Coronary artery (tissue), 2 donors: ENCODE measurements around the gene ARSI.

Experiments used
- DNase-seq: peaks from one replicate; pipeline ENCODE4 v3.0.0-alpha.2; 2017; ENCODE audit warnings: low spot score
- H3K27ac ChIP-seq, 2 donors: fragments of 200-600 bp; sonication (generic); one replicate each; pipeline ENCODE4 v1.5.1; 2016 to 2019
- H3K4me3 ChIP-seq: fragments of 200-600 bp; sonication (generic); 2 replicates; pipeline ENCODE4 v1.5.1; 2016; ENCODE audit warnings: mild to moderate bottlenecking, moderate library complexity
- TF ChIP-seq, protein P1 (sequence below): fragments of 200-600 bp; sonication (generic); IDR thresholded peaks from one replicate; pipeline ENCODE4 v1.5.1; 2019; ENCODE audit warnings: antibody characterized with exemption

The ARSI gene

DNA sequence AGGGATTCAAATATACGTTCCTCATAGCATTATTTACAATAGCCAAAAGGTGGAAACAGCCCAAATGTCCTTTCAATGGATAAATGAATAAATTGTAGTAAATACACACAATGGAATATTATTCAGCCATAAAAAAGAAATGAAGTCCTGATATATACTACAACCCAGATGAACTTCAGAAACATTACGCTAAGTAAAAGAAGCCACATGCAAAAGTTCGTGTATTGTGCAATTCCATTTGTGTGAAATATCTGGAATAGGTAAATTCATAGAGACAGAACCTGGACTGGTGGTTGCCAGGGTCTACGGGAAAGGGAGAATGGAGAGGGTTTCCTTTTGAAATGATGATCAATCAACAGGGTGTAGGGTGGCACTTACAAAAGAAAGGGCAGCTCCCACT is 12.5 kb upstream of the ARSI start:
- Histone ChIP-seq H3K4me3 (no peak overlapping the region), H3K27ac (no peak overlapping the region)
- TF ChIP-seq, protein P1, sequence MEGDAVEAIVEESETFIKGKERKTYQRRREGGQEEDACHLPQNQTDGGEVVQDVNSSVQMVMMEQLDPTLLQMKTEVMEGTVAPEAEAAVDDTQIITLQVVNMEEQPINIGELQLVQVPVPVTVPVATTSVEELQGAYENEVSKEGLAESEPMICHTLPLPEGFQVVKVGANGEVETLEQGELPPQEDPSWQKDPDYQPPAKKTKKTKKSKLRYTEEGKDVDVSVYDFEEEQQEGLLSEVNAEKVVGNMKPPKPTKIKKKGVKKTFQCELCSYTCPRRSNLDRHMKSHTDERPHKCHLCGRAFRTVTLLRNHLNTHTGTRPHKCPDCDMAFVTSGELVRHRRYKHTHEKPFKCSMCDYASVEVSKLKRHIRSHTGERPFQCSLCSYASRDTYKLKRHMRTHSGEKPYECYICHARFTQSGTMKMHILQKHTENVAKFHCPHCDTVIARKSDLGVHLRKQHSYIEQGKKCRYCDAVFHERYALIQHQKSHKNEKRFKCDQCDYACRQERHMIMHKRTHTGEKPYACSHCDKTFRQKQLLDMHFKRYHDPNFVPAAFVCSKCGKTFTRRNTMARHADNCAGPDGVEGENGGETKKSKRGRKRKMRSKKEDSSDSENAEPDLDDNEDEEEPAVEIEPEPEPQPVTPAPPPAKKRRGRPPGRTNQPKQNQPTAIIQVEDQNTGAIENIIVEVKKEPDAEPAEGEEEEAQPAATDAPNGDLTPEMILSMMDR = no peak
- no peak for DNase-seq

DNA sequence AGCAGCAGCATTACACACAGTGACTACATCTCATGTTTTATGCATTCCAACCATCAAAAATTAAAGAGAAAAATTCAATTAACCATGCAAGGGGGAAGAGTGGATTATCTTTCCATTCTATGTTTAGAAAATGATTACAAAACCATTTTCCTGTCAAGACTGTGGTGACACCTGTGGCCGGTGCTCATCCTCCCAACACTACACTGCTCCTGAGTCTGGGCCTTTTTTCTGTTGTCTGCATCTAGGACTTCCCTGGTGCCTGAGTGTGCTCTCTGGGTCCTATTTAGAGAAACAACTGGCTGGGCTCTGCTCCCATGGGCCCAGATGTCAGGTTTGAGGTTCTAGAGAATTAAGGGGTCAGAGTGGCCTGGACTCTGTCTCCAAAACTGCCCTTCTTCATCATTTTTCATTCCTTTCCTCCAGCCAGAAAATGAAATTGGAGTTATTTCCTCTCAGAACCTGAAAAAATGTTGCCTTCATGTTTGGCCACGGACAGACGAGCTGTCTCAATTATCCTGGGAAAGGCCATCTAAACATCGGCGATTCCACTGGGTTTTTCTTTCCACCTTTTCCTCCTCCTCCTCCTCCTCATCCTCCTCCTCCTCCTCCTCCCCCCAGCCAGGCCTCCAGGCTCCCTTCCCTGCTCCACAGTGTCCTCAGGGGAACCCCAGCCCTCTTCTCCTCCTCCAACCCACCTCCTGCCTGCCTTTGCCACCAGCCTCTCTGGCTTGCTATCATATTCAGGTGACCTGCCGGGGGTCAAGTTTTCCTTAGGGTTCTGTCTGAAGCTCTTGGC is 11.4 kb upstream of the ARSI start:
- TF ChIP-seq, protein P1 = no peak
- no peak for DNase-seq
- H3K4me3 ChIP-seq = no peak overlapping the region
- H3K27ac ChIP-seq = no peak overlapping the region

DNA sequence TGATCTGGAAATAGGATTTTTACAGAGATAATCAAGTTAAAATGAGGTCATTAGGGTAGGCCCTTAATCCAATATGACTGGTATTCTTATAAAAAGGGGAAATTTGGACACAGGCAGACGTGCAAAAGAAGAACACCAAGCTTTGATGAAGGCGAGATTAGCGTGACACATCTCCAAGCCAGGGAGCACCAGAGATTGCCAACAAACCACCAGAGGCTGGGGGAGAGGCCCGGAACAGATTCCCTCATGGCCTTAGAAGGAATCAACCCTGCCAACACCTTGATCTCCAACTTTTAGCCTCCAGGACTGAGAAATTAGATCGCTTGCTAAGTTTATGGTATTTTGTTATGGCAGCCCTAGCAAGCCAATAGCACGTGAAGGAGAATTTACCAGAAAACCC is 10.8 kb upstream of the ARSI start:
- DNase-seq = no peak
- H3K27ac ChIP-seq = no peak overlapping the region
- H3K4me3 ChIP-seq = no peak overlapping the region
- TF ChIP-seq, protein P1 = no peak

DNA sequence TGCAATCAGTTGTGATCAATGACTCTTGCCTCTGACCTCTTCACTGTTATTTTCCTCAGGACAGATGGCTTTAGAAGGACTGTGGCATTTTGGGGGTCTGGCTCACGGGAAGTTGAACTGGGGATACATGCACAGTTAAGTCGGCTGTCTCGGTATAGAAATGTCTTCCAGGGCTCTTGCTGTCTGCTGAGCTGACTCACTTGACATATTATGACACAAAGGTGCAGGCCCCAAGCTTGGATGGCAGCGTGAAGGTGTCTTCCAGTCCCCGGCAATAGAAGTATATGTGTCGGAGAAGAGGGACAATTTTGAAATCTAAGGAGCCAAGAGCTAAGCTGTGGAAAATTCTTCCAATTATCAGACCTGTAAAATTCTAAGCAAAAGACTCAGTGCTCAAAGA is 9.8 kb upstream of the ARSI start:
- TF ChIP-seq, protein P1 = no peak
- DNase-seq = no peak
- H3K4me3 ChIP-seq = no peak overlapping the region

DNA sequence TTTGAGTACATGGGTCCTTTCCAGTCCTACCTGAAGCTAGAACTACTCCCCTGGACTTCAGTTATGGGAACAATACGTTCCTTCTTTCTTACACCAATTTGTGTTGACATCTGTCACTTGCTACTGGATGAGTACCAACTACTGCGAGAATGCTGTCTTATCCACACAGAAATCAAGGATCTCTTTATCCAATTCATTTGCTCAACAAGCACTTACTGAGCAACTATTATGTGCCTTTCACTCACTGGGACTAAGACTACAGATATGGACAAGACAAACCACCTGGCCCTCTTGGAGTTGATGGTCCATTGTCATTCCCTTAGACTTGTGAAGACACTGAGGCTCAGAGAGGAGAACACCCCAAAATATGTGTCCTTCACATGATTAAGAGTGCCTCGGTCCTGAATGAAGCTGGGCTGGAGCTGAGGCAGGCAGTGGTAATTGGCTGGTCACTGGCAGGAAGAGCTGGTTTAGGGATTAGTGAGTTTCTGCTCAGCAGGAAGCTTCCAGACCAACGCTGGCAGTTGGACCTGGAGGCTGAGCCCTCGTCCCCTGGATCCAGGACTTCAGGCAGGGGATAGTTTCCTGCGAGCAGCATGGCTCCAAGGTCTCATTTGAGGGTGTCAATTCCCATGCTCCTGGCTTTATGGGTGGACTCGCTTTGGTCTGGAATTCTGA is 8.4 kb upstream of the ARSI start:
- Histone ChIP-seq H3K27ac (no peak overlapping the region), H3K4me3 (no peak overlapping the region)
- no peak for DNase-seq
- TF ChIP-seq, protein P1 = no peak

More for the DNA sequence above, 9.8 kb upstream of the ARSI start:
- H3K27ac ChIP-seq = no peak overlapping the region

DNA sequence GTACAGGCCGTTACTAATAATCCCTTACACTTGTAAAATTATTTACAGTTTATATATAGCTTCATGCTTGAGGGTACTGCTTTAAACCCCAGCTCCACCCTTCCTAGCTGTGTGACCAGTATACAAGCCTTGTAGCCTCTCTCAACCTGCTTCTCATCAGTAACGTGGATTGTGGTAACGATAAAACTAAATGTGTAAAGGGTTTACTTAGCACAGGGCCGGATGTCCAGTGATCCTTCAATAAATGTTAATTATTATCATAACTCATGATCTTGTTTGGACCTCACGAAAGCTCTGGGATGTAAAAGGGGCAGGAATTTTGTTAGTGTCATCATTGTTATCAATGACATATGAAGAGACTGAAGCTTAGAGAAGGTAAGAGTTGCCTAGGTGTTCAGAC is 7.5 kb upstream of the ARSI start:
- Histone ChIP-seq H3K4me3 (no peak overlapping the region), H3K27ac (no peak overlapping the region)
- DNase-seq = no peak
- TF ChIP-seq, protein P1 = no peak

DNA sequence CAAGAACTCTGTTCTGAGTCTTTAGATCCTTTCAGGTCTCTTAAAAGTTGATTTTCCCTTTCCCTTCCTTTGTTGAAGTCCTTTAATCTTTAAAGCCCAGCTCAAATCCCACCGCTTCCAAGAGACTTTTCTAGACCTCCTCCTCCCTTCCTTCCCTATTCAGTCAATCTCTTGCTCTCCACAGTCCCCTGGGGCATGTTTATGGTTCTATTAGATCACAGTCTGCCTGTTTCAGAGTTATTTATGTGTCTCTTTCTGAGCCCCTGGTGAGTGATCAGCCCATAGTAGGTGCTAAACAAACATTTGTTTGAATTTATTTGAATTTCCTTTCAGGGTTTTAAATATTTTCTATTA is 7.2 kb upstream of the ARSI start:
- H3K27ac ChIP-seq = no peak overlapping the region
- TF ChIP-seq, protein P1 = no peak
- no peak for DNase-seq

More for the DNA sequence above, 7.2 kb upstream of the ARSI start:
- H3K4me3 ChIP-seq = no peak overlapping the region
